ENCODE measurements around the gene CDON.
A peak's percentile ranks its signal among the peaks of the same experiment; 100 is the strongest.

The CDON gene

DNA sequence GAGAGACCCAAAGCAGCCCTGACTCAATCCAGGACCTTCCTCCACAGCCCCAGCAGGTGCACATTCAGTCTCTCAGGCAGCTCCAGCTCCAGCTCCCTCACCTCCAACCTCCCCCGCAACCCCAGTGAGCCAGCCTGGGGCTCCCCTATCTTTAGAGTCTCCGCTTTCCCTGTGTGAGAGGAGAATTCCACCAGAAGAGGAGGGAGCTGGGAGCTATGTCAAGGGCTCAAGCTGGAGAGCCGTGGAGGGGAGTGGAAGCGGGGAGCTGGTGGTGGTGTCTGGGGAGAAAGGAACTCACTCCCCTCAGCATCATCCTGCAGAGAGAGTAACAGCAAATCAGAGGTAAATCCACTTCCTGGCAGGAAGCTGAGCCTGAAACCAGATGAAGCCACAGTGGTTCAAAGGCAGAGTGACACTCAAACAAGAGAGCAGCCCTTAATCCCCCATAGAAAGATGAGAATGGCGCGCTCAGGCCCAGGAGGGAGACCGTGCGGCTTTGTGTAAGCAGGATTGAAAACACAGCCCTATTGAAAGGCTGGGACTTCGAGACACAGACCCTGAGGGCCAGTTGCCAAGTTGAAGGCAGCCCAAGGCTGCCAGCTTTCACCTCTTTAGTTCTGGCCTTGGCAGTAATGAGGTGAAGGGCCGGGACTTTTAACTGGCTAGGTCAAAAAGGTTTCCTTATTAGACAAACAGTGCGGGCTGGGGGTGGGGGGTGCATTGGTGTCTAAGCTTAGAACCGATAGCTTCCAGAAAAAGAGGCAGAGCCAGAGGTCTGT lies 21.4 kb upstream of the CDON start:
- DNase-seq (ENCODE audit: low read depth) = peak; percentile 15

DNA sequence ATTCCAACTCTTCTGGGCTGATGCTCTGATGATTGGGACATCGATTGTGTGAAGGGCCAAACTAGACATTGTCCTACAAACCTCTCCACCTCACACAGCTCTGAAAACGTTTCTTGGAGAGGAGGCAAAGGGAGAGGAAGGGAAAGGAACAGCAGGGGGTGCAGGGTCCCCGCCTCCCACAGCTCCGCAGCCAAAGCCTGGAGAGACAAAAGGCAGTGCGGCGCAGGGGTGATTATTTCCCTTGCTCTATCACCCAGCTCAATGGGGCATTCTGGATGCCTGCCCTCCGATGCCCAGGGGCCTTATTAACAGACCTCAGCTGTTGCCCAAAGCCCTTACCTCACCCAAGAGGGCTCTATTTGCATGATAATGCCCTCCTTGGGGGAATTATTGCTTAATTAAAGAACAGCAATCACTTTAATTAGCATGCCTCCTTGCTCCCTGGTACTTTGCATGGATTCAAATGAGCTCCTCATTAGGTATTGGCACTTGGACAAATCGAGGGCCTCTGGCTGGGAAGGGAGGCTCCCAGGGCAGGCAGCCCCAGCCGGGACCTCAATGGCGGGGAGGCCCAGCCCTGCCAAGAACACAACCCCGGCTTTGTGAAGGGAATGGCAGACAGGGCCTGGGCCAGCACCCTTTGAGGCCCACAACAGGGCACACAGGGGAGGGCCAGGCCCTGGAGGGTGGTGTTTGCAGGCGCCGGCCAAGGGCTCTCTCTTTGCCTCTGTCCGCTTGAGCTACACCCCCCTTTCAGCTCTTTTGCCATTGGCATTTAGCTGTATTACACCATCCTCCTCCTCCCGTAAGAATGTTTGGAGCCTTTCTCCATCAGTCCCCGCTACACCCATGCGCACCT lies 19.8 kb upstream of the CDON start:
- DNase-seq (ENCODE audit: low read depth) = no peak

DNA sequence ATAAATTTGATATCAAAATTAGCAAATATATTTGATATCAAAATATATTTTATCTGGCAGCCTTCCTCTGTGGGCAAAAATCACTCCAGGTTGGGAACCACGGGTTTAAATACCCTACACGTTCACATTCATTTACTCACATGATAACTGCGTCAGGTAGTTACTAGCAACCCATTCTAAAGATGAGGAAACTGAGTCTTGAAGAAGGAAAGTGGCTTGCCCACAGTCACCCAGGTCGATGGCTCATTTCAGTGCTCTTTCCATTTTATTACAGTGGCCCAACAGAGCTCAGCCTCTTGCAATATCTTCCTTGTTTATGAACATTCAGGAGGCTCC lies 19.2 kb upstream of the CDON start:
- DNase-seq (ENCODE audit: low read depth) = no peak

DNA sequence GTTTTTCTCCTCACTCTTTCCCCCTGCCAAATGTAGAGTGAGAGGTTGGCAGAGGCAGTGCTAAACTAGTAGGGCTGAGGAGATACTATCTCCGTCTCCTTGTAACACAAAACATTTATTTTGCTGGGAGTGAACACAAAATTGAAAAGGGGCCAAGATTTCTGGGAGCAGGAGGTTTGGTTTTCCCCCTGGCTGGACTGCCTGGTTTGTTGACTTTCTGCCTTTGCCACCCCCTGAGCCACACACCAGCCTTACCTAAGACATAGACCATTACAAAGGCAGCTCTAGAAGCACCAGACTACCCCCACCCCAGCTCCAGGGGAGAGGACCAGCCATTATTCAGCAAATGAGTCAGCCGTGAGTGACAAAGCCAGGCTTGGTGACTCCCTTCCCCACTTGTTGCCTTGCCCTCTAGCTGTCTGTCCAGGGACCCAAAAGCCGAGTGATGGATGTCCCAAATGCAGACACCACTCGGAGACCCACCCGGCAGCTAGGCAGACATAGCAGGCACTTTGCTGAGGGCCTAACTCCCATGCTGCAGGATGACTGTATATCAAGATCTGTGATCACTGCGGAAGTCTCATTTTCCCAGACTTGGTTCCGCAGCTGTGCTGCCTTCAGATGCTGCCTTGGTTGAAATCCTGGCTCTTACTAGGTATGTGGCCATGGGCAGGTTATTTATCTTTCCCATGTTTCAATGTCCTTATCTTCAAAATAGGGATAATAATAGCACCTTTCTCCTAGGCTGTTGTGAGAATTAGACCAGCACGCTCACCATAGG lies 17.7 kb upstream of the CDON start:
- no peak for DNase-seq (ENCODE audit: low read depth)

DNA sequence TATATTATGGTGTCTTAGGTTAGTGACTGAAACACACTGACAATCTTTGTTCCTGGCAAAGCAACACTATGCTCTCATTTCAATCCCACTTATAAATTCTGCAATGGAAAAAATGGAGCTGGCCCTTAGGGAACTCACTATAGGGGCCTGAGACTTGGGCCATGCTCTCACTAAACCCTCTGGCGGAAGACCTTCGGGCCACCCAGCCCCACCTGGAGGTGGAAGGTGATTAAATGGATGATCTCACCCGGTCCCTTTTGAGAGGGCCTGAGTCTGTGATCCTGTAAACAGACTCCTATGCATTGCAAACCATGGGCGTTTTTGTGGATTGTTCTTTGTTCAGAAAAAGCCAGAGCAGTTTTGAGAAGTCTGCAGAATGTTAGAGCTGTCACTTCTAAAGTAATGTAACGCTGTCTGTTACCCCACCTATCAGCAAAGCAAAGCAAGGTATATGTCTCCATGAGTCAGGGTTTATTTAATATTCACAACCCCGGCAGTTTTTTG lies 17.0 kb upstream of the CDON start:
- no peak for DNase-seq (ENCODE audit: low read depth)

DNA sequence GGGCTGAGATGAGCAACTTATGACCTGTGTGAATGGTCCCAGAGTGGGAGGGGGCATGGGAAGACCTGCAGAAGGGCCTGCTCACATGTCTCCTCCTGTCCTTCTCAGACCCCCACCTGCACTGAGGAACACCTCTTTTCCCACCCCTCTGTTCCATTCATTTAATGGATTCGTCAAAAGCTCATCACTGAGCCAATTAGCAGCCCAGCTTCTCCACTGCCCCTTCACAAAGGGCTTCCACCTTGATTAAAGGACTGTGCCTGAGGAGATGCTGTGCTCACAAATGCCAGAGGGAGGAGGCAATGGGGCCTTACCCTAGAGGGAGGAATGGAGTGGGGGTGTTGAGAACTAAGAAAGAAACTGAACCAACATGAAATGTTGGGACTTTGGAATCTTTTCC lies 14.0 kb upstream of the CDON start:
- no peak for DNase-seq (ENCODE audit: low read depth)

DNA sequence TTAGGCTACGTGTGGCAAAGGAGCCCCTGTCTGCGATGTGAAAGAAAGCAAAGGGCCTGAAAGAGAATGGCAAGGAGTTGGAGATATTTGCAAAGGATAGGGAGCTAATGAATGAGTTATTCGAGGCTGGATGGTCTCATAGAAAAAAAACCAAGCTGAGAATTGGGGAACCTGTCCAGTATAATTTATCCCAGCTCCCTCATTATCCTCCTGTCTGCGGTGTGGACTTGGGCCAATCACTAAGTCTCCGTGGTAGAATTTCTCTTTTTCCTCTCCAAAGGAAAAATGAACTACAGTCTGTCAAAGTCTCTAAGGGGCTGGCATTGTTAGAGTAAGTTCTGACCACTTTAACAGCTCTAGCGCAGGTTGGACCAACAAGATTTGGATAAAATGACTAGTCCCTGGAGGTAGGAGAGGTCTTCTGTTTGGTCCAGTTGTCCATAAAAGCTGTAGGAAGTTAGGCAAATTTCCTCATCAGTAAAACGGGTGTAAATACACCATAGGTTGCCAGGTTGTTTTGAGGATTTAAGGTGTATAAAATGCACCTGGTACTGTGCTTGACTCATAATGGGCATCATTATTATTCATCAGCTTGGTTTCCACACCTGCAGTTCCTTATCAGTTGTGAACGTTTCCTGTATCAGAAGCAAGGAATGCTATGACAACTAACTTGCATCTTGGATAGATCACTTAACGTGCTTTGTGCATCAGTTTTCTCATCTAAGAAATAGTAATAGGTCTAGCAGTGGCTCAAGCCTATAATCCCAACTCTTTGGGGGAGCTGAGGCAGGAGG lies 10.3 kb upstream of the CDON start:
- no peak for DNase-seq (ENCODE audit: low read depth)

DNA sequence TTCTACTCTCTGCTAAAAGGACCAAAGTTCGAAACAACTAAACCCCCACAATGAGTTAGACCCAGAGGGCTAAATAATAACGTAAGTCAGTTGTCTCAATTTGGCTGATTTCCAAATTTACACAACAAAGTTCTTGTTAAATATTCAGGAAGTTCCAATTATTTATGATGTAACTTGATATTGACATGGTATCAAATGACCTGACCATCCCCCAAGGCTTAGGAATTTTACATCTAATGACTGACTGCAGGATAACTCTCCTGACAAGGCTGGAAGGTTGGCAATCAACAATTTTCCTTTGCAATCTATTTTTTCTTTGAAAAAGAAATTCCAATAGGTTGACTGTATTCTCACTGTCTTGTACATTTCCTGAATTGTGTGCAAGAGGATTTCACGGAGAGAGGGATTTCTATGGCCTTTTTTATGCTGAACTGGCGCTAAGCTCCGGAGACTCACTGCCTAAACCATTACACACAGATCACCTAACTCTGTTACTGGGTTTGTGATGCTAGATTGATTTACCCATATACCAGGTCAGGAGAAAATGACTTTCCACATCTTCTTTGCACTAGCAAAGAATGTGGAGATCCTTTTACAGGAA lies 9.6 kb upstream of the CDON start:
- DNase-seq (ENCODE audit: low read depth) = no peak

DNA sequence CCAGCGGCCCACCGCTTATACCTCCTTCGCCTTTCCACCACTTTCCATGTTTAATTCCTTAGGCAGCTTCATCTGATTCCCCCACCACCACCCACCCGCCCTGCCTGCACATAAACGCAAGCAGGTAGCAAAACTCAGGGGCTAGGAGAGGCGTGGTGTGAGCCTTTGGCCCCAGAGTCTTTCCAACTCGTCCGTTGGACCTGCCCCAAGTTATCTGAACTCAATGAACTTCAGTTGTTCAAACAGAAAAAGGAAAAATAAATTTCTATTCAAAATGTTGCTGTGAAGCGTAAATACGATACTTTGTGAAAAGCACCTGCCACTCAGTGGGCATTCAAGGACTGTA lies 814 bp upstream of the CDON start:
- DNase-seq (ENCODE audit: low read depth) = no peak

DNA sequence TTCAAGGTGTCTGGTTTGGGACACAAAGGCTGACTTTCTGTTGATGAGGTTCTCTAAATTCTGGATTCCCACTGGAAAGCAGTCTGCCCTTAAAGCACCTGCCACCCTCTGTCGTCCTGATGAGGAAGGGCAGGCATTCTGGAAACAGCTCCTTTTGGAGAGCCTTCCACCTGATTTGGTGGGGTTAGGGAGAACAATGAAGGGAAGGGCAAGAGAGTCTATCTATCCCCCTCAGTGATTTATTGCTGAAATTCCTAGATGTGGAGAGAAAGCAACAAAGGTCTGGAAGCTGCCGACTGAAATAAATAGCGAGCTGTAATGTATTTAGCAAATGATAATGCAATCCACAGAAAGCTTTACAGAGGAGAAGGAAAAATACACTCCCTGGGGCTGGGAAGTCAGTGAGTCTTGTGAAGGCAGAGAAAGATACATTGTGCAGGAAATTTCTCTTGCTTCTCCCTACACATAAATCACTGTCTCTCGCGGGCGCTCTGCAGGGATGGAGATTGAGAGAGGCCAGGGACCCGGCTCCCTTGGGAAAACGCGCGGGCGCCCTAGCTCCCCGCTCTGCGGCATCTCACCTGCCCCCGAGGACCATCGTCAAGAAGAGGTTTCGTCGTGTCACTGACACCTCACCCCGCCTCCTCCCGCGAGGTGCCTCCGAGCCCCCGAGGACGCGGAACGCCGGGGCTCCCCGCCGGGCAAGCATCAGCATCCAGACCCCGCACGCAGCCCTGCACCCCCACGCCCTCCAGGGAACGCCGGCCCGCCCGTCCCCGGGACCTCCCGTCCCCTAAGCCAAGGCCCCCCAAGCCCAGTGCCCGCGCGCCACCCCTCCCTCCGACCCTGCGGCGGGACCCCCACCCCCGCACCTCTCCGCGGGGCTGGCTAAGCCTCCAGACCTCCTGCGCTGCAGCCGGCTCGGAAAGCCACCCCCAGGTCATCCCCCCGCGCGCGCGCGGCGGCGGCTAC lies 673 bp downstream of the CDON start:
- DNase-seq (ENCODE audit: low read depth) = no peak

DNA sequence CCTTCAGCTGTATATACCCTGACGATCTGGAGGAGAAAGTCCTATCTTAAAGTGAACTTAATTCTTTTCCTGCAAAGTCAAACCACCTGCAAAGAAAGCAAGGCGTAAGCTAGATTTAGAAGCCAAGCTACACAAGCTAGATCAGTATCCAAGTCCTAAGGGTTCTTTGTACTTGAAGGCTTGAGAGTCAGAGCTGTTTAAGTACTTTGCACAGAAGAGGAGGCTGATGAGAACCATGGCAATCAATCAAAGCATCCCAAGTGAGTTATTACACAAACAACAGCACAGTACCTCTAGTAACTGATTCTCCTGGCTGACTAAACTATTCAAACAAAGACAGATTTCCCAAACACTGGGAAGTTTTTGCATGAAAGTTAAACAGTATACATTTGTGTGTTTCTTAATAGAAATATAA lies 1.9 kb downstream of the CDON start:
- no peak for DNase-seq (ENCODE audit: low read depth)

DNA sequence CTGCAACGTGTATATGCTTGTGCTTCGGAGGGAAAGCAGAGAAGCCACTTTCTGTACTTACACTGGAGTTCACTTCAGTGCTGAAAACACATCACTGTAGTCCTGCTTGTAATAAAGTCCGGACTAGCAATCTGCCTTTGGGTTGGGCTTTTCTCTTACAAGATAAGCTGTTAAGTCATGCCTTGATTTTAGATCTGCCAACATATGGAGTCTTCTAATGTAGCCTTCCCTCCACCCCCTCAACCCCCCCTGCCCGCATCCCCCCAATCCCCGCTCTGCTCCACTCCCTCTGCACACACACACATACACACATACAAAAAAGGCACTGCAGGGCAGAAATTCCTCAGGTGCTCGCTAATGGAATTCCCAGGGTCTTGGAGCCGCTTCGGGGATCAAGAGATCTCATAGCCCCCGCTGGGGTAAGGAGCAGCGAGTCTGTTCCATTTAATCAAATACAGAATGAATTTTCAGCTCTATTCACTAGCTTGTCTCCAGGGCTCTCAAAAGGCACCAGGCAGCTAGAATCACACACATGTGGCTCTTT lies 3.4 kb downstream of the CDON start:
- DNase-seq (ENCODE audit: low read depth) = no peak

DNA sequence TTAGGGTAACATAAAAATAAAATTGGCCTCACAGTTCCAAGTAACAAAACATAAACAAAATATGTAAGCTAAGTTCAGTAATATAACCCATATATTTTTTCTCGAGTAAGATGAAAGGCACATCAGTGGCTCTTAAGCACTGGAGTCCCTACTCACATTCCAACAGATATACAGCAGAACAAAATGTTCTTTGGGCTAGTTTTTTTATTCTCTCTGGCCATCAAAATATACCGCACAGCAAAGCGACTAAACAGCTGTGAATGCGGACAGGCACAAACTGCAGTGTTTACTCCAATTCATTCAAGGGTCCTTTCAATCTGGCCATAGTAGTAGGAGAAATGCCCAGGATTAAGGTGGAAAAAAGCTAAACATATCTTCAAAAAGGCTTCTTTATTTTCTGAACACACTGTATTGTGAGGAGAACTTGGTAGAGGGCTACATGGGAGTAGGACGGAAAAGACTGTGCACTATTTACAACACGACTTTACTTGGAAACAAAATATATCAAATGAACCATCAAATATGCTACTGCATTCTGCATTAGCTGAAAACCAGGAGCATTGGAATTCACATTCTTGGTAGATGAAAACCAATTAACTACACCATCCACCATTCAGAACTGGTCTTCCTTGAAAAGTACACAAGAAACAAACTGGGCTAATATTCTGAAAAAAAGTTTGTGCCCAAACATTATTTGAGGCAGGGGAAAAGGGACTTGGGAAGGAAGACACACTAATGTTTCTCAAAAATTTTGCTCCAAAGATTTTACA lies 4.4 kb downstream of the CDON start:
- no peak for DNase-seq (ENCODE audit: low read depth)

DNA sequence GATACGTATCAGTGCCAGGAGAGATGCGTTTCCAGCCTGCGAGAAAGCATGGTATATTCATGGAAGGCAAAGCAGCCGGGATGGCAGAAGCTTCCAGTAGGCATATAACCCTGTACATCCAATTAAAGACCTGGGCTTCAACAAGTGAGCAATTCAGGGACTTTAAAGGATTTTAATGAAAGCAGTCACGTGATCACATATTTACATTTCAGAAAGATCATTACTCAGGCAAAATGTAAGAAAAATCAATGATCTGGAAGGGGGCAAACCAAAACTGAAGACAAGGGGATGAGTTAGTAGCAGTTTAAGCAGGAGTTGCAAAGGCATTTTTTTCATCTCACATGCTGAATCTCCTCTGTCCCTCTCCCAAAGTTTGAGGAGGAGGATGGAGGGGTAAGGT lies 7.8 kb downstream of the CDON start:
- no peak for DNase-seq (ENCODE audit: low read depth)

DNA sequence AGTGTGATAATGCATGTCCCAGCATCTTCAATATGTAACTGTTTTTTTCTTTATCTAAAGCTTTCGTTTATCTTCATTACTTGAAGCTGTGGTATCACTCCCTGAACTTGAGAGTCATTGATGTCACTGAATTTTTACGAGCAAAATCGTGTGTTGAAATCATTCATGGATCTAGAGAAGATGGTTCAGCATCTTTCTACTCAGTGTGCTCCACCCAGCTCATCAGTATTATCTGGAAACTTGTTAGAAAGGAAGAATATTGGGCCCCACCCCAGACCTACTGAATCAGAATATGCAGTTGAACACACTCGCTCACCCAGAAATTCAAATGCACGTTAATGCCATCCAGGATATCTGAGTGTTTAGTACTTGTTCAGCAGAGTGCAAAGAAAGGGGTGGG lies 8.3 kb downstream of the CDON start:
- DNase-seq (ENCODE audit: low read depth) = no peak

DNA sequence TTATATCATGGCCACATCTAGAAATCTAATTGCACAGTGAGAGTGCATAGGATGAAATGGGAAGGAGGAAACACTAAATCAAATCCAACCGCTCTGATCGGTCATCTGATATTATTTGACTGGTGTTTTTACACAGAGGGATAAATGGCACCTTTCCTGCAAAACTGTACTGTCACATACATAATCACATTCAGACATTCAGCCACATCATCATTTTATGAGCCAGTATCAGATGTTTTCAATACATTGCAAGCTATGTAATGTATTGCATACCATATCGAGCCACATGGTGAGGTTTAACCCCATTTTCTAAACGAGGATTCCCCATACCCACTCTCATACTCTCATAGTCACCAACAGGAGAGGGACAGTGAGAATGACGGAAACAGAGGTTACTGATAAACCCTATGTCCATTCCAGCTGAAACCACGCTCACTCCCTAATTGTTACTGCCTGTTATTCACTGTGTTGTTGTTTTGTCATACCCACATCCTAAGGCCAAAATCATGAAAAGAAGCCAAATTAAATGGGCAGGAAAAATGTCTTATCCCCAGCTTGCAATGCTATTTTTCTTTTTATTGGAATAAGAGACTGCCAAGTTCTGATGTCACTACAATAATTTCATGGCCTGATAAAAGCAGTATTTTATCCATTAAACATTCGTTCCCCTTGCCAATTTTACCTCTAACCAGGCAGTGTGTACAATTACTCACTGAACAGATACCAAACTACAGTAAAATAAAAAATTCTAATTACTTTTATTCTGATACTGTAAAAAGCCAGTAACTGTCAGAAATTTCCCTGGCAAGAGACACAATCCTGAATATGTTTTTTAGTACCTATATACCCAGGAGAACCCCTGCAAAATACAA lies 9.0 kb downstream of the CDON start:
- no peak for DNase-seq (ENCODE audit: low read depth)

DNA sequence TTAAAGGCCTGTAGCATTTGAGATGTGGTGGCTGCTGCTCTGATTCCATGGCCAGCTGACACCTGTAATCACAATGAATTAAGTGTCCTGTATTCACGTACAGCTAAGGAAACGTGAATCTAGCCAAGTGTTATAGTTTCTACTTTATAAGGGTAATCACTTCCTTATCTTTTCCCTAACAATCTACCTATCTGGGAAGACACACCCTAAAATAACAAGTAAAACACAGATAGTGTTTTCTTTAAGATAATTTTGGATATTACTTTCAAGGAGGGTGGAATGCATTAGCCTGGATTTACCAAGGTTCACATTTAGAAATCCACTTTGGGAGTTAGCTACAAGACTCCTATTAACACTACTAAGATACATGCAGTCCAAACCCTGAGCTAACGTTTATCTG lies 11.5 kb downstream of the CDON start:
- DNase-seq (ENCODE audit: low read depth) = no peak

DNA sequence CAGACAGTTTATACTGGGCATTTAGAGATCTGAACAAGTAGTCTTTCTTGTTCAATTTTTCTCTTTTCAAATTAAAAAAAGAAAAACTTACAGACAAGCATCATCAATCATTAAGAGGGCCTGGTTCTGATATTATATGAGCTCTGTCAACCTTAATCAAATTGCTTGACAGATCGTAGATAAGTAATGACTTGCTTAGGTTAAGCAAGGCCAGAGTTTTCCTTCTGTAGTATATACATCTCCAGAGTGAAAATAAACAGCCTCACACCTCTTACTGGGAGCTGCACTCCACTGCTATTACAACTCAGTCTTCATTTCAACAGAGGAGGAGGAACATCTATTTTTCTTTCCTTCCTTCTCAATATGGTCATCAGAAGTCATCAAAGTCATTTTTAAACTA lies 13.5 kb downstream of the CDON start:
- DNase-seq (ENCODE audit: low read depth) = no peak

All from activated T-helper 1 cell treated with Interleukin-2 at 50 U/mL for 16 hours (primary cell).